ENCODE results near the gene NCS1. TPM values are rescaled to one million over a fixed set of nuclear protein-coding genes. Genes with fewer than 3 reads are reported as not detected.

The NCS1 gene
- total and polyA plus RNA-seq, 2 of the 8 experiments (the other 6 are each of a cell fraction or from before 2014, with no cell fraction given): 34.7 to 47.6 TPM

DNA sequence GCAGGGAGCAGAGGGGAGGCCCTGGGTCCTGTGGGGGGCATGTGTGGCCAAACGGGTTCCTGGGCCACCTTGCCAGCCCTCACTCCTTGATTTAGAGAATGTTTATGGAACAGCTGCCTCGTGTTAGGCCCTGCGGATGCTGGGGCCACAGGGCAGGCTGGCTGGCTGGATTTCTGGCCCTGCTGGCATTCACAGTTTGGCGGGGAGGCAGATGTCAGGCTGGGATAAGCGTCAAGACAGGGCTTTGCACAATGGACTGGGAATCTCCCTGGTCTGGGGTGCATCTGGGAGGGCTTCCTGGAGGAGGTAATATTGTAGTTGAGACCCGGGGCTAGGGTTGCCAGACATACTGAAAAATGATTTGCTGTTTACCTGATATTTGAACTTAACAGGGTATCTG lies 13.8 kb downstream of the NCS1 start (continued):
- TF ChIP-seq, protein P1, sequence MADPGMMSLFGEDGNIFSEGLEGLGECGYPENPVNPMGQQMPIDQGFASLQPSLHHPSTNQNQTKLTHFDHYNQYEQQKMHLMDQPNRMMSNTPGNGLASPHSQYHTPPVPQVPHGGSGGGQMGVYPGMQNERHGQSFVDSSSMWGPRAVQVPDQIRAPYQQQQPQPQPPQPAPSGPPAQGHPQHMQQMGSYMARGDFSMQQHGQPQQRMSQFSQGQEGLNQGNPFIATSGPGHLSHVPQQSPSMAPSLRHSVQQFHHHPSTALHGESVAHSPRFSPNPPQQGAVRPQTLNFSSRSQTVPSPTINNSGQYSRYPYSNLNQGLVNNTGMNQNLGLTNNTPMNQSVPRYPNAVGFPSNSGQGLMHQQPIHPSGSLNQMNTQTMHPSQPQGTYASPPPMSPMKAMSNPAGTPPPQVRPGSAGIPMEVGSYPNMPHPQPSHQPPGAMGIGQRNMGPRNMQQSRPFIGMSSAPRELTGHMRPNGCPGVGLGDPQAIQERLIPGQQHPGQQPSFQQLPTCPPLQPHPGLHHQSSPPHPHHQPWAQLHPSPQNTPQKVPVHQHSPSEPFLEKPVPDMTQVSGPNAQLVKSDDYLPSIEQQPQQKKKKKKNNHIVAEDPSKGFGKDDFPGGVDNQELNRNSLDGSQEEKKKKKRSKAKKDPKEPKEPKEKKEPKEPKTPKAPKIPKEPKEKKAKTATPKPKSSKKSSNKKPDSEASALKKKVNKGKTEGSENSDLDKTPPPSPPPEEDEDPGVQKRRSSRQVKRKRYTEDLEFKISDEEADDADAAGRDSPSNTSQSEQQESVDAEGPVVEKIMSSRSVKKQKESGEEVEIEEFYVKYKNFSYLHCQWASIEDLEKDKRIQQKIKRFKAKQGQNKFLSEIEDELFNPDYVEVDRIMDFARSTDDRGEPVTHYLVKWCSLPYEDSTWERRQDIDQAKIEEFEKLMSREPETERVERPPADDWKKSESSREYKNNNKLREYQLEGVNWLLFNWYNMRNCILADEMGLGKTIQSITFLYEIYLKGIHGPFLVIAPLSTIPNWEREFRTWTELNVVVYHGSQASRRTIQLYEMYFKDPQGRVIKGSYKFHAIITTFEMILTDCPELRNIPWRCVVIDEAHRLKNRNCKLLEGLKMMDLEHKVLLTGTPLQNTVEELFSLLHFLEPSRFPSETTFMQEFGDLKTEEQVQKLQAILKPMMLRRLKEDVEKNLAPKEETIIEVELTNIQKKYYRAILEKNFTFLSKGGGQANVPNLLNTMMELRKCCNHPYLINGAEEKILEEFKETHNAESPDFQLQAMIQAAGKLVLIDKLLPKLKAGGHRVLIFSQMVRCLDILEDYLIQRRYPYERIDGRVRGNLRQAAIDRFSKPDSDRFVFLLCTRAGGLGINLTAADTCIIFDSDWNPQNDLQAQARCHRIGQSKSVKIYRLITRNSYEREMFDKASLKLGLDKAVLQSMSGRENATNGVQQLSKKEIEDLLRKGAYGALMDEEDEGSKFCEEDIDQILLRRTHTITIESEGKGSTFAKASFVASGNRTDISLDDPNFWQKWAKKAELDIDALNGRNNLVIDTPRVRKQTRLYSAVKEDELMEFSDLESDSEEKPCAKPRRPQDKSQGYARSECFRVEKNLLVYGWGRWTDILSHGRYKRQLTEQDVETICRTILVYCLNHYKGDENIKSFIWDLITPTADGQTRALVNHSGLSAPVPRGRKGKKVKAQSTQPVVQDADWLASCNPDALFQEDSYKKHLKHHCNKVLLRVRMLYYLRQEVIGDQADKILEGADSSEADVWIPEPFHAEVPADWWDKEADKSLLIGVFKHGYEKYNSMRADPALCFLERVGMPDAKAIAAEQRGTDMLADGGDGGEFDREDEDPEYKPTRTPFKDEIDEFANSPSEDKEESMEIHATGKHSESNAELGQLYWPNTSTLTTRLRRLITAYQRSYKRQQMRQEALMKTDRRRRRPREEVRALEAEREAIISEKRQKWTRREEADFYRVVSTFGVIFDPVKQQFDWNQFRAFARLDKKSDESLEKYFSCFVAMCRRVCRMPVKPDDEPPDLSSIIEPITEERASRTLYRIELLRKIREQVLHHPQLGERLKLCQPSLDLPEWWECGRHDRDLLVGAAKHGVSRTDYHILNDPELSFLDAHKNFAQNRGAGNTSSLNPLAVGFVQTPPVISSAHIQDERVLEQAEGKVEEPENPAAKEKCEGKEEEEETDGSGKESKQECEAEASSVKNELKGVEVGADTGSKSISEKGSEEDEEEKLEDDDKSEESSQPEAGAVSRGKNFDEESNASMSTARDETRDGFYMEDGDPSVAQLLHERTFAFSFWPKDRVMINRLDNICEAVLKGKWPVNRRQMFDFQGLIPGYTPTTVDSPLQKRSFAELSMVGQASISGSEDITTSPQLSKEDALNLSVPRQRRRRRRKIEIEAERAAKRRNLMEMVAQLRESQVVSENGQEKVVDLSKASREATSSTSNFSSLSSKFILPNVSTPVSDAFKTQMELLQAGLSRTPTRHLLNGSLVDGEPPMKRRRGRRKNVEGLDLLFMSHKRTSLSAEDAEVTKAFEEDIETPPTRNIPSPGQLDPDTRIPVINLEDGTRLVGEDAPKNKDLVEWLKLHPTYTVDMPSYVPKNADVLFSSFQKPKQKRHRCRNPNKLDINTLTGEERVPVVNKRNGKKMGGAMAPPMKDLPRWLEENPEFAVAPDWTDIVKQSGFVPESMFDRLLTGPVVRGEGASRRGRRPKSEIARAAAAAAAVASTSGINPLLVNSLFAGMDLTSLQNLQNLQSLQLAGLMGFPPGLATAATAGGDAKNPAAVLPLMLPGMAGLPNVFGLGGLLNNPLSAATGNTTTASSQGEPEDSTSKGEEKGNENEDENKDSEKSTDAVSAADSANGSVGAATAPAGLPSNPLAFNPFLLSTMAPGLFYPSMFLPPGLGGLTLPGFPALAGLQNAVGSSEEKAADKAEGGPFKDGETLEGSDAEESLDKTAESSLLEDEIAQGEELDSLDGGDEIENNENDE (IDR thresholded peaks at IDR 0.05; ENCODE audit: insufficient replicate concordance, low read length): no peak

Data from H1 (cell line).